ENCODE measurements around the gene RPL23. TPM values are rescaled to one million over a fixed set of nuclear protein-coding genes. Genes with fewer than 3 reads are reported as not detected.
A peak's percentile ranks its signal among the peaks of the same experiment; 100 is the strongest.

Gene RPL23
- total and polyA plus RNA-seq, 9 of the 15 experiments (the other 6 are each of a cell fraction or from before 2014, with no cell fraction given), result 1,745 to 3,667 (median 3,096) TPM

GRCh38 chr17:38868817-38869525 lies 15.4 kb upstream of the RPL23 start (continued):
- TF ChIP-seq HCFC1 (IDR thresholded peaks at IDR 0.05; ENCODE audit: low read depth, low read length), result peak; percentile 29
- peak; percentile 27; the same call in 1 of the 2 replicates for TF ChIP-seq PML (IDR thresholded peaks at IDR 0.05; ENCODE audit: low read length)
- TF ChIP-seq ETV1 (tag; conservative IDR thresholded peaks at IDR 0.05; ENCODE audit: low read depth), result 0 out of 2 replicates have a peak, but pooled peaks have one; percentile 60
- no peak for TF ChIP-seq CEBPZ (IDR thresholded peaks at IDR 0.05; ENCODE audit: borderline replicate concordance, low read depth, low read length)
- TF ChIP-seq ZNF431 (CRISPR knock-in tag; IDR thresholded peaks at IDR 0.05), result no peak
- TF ChIP-seq NFXL1 (CRISPR knock-in tag; IDR thresholded peaks at IDR 0.05), result no peak
- TF ChIP-seq L3MBTL2 (IDR thresholded peaks at IDR 0.05), result no peak
- TF ChIP-seq SMARCB1 (IDR thresholded peaks at IDR 0.05; ENCODE audit: insufficient read length, low read depth), result no peak
- TF ChIP-seq HDAC3 (IDR thresholded peaks at IDR 0.05; ENCODE audit: borderline replicate concordance, partially characterized antibody), result no peak
- no peak for TF ChIP-seq PTBP1 (IDR thresholded peaks at IDR 0.05; ENCODE audit: low read depth, low read length)
- TF ChIP-seq CHD1 (IDR thresholded peaks at IDR 0.05; ENCODE audit: low read length), result no peak
- TF ChIP-seq ZBTB1 (CRISPR knock-in tag; IDR thresholded peaks at IDR 0.05; ENCODE audit: borderline replicate concordance, low read depth), result no peak
- TF ChIP-seq XRCC5 (IDR thresholded peaks at IDR 0.05; ENCODE audit: low read depth, low read length), result 0 out of 2 replicates have a peak, but pooled peaks have one; percentile 1
- TF ChIP-seq SMARCA4 (IDR thresholded peaks at IDR 0.05), result 0 out of 2 replicates have a peak, but pooled peaks have one; percentile 10
- TF ChIP-seq SMC3 (conservative IDR thresholded peaks at IDR 0.05; ENCODE audit: insufficient read depth, low read depth, low read length), result no peak
- no peak; the same call in 1 of the 2 replicates for TF ChIP-seq CEBPG (CRISPR knock-in tag; IDR thresholded peaks at IDR 0.05)
- peak in 1 of 2 experiments; percentile 57; a peak in 2 of 4 replicates for TF ChIP-seq CEBPG (tag; conservative IDR thresholded peaks at IDR 0.05 in 1 of 2, IDR thresholded peaks at IDR 0.05 in 1 of 2)
- TF ChIP-seq GATA2 (CRISPR knock-in tag; IDR thresholded peaks at IDR 0.05), result no peak
- peak; percentile 23 for TF ChIP-seq POLR3G (IDR thresholded peaks at IDR 0.05; ENCODE audit: extremely low read depth, insufficient read length, insufficient replicate concordance)
- no peak for TF ChIP-seq ZNF655 (CRISPR knock-in tag; IDR thresholded peaks at IDR 0.05)
- no peak for TF ChIP-seq STAG1 (CRISPR knock-in tag; IDR thresholded peaks at IDR 0.05; ENCODE audit: borderline replicate concordance)
- TF ChIP-seq TAF1 (IDR thresholded peaks at IDR 0.05; ENCODE audit: control insufficient read depth, extremely low read depth, insufficient read depth, low read length, severe bottlenecking), result no peak
- TF ChIP-seq ZNF143 (CRISPR knock-in tag; IDR thresholded peaks at IDR 0.05), result no peak
- 0 out of 4 replicates have a peak, but pooled peaks of 1 of the 2 experiments have one; percentile 20 for TF ChIP-seq SRF (CRISPR knock-in tag; IDR thresholded peaks at IDR 0.05)
- TF ChIP-seq ZNF212 (CRISPR knock-in tag; IDR thresholded peaks at IDR 0.05), result no peak
